ENCODE results near the gene ZMYND11.

- TF ChIP-seq, protein P1, sequence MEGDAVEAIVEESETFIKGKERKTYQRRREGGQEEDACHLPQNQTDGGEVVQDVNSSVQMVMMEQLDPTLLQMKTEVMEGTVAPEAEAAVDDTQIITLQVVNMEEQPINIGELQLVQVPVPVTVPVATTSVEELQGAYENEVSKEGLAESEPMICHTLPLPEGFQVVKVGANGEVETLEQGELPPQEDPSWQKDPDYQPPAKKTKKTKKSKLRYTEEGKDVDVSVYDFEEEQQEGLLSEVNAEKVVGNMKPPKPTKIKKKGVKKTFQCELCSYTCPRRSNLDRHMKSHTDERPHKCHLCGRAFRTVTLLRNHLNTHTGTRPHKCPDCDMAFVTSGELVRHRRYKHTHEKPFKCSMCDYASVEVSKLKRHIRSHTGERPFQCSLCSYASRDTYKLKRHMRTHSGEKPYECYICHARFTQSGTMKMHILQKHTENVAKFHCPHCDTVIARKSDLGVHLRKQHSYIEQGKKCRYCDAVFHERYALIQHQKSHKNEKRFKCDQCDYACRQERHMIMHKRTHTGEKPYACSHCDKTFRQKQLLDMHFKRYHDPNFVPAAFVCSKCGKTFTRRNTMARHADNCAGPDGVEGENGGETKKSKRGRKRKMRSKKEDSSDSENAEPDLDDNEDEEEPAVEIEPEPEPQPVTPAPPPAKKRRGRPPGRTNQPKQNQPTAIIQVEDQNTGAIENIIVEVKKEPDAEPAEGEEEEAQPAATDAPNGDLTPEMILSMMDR (IDR thresholded peaks at IDR 0.05): no peak
- no peak for TF ChIP-seq SIN3A (IDR thresholded peaks at IDR 0.05; ENCODE audit: borderline replicate concordance, insufficient read depth, low read depth, low read length)
Observed at GRCh38 chr10:273088-273487, 137.8 kb downstream of the ZMYND11 start.

Measured in Panc1 (cell line).